Left ventricle myocardium inferior (tissue), 1 donor: ENCODE results near the gene IGFALS. TPM values are rescaled to one million over a fixed set of nuclear protein-coding genes. Genes with fewer than 3 reads are reported as not detected.

ENCODE experiments used
- DNase-seq: peaks from one replicate; pipeline ENCODE4 v3.0.0-alpha.2; 2020
- H3K27ac ChIP-seq: fragments of 200-600 bp; replicated peaks from 2 replicates; pipeline ENCODE4 v1.8.0; 2021
- H3K27me3 ChIP-seq: fragments of 200-600 bp; 2 replicates; pipeline ENCODE4 v1.8.0; 2021; ENCODE audit warnings: low read depth
- H3K36me3 ChIP-seq: fragments of 200-600 bp; 2 replicates; pipeline ENCODE4 v1.8.0; 2021
- H3K4me1 ChIP-seq: fragments of 200-600 bp; 2 replicates; pipeline ENCODE4 v1.8.0; 2021
- H3K4me3 ChIP-seq: fragments of 200-600 bp; 2 replicates; pipeline ENCODE4 v1.8.0; 2021; ENCODE audit warnings: mild to moderate bottlenecking, moderate library complexity
- H3K9me3 ChIP-seq: fragments of 200-600 bp; replicated peaks from 2 replicates; pipeline ENCODE4 v1.8.0; 2021
- intact Hi-C: fragments of 100-400 bp; cut with micrococcal nuclease; formaldehyde crosslinking; loops from one replicate; pipeline ENCODE4 v1.11.0; 2022
- total RNA-seq: library from RNA; stranded (reverse); fragmentation: NEBNext Ultra II Directional; extraction: Animal tissue kit (Norgen Biotek cat#: 25700); gene quantifications from one replicate; pipeline ENCODE4 v1.2.1, GENCODE V29; 2021
- TF ChIP-seq, protein P1 (sequence below): fragments of 200-600 bp; IDR thresholded peaks from 2 replicates; pipeline ENCODE4 v1.8.0; 2021; ENCODE audit warnings: antibody characterized with exemption, mild to moderate bottlenecking, borderline replicate concordance
- donor health status: DM: no; HTN: yes; CAD: no; lungs with severe emphysema.

The IGFALS gene
- total RNA-seq, 1 donor from 2014 or later: not detected

DNA sequence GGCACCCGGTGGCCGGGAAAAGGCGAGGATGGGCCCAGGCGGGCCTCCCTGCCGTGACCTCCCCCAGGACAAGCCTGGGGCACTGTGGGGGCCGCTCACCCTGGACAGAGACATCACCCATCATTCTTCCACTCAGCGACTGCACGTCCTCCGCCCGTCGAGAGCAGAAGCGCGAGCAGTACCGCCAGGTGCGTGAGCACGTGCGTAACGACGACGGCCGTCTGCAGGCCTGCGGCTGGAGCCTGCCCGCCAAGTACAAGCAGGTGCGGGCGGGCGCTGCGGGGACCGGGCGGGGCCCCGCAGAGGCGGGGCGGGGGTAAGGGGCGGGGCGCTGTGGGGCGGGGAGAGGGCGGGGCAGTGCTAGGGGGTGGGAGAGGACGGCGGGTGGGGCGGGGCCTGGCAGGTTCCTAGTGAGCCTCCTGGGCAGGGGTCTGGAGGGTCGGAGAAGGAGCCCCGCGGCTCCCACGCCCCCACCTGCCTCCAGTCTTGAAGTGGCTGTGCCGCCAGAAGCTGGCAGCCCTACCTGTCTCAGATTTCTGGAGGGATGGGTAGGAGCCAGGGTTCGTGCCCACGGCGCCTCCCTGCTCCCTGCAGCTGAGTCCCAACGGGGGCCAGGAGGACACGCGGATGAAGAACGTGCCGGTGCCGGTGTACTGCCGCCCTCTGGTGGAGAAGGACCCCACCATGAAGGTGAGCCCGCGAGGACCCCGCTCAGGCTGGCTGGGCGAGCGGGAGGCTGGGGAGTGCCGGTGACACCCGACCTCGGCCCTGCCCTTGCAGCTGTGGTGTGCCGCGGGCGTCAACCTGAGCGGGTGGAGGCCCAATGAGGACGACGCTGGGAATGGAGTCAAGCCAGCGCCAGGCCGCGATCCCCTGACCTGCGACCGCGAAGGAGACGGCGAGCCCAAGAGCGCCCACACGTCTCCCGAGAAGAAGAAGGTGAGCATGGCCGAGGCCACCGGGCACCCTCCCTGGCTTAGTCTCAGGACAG is 29.7 kb downstream of the IGFALS start:
- TF ChIP-seq, protein P1, sequence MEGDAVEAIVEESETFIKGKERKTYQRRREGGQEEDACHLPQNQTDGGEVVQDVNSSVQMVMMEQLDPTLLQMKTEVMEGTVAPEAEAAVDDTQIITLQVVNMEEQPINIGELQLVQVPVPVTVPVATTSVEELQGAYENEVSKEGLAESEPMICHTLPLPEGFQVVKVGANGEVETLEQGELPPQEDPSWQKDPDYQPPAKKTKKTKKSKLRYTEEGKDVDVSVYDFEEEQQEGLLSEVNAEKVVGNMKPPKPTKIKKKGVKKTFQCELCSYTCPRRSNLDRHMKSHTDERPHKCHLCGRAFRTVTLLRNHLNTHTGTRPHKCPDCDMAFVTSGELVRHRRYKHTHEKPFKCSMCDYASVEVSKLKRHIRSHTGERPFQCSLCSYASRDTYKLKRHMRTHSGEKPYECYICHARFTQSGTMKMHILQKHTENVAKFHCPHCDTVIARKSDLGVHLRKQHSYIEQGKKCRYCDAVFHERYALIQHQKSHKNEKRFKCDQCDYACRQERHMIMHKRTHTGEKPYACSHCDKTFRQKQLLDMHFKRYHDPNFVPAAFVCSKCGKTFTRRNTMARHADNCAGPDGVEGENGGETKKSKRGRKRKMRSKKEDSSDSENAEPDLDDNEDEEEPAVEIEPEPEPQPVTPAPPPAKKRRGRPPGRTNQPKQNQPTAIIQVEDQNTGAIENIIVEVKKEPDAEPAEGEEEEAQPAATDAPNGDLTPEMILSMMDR: peak; percentile 40
- DNase-seq: no peak

DNA sequence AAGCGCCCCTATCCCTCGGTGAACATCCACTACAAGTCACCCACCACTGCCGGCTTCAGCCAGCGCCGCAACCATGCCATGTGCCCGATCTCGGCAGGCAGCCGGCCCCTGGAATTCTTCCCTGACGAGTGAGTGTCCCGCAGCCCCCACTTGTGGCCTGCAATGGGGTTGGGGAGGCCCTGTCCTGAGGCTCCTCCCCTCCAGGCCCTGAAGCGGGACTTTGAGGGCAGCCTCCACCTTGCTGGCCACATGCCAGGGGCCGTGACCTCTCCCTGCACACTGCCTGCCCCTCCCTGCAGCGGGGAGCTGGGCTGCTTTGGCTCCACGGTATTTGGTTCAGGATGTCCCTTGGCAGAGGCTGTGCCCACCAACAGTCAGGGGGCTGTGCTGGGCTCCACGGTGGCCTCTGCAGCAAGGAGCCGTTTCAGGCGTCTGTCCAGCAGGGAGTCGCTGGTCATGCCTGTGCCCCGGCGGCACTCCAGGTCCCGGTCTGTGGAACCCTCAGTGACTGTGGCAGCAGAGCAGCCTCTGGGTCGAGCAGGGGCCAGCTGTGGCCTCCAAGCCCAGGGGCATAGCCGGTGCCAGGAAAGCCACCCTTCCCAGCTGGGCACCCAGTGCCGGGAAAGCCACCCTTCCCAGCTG is 30.5 kb downstream of the IGFALS start:
- Histone ChIP-seq H3K27me3 (no peaks in the 10 kb centered on the region), H3K36me3 (peaks cover 90% of the 10 kb centered on the region), H3K27ac (no peak overlapping the region), H3K9me3 (no peaks in the 10 kb centered on the region), H3K4me1 (no peaks in the 10 kb centered on the region), H3K4me3 (no peak overlapping the region)
- TF ChIP-seq, protein P1: no peak
- intact Hi-C loops: no loop called here
- peak; percentile 19 for DNase-seq

More for the DNA sequence above, 29.7 kb downstream of the IGFALS start:
- H3K27ac ChIP-seq: no peak overlapping the region
- H3K36me3 ChIP-seq: peaks cover 90% of the 10 kb centered on the region
- no peak overlapping the region for H3K4me3 ChIP-seq
- no peaks in the 10 kb centered on the region for H3K4me1 ChIP-seq
- intact Hi-C loops: no loop called here
- H3K9me3 ChIP-seq: no peaks in the 10 kb centered on the region
- H3K27me3 ChIP-seq: no peaks in the 10 kb centered on the region

GRCh38 chr16:1762196-1762878 is 31.2 kb downstream of the IGFALS start:
- intact Hi-C loops: no loop called here

GRCh38 chr16:1761751-1762150 is 31.8 kb downstream of the IGFALS start:
- peaks cover 89% of the 10 kb centered on the region for H3K36me3 ChIP-seq
- TF ChIP-seq, protein P1: no peak
- DNase-seq: no peak

More at GRCh38 chr16:1762196-1762878, 31.2 kb downstream of the IGFALS start:
- TF ChIP-seq, protein P1: no peak
- Histone ChIP-seq H3K36me3 (peaks cover 90% of the 10 kb centered on the region), H3K27me3 (no peaks in the 10 kb centered on the region), H3K4me1 (no peaks in the 10 kb centered on the region), H3K4me3 (no peak overlapping the region), H3K27ac (no peak overlapping the region), H3K9me3 (no peaks in the 10 kb centered on the region)
- DNase-seq: no peak

GRCh38 chr16:1760911-1761310 is 32.6 kb downstream of the IGFALS start:
- H3K4me1 ChIP-seq: no peaks in the 10 kb centered on the region
- H3K27ac ChIP-seq: no peak overlapping the region
- TF ChIP-seq, protein P1: no peak
- peaks cover 81% of the 10 kb centered on the region for H3K36me3 ChIP-seq
- no peak overlapping the region for H3K4me3 ChIP-seq
- H3K9me3 ChIP-seq: no peaks in the 10 kb centered on the region
- no peaks in the 10 kb centered on the region for H3K27me3 ChIP-seq
- DNase-seq: no peak
- intact Hi-C loops: no loop called here

More at GRCh38 chr16:1761751-1762150, 31.8 kb downstream of the IGFALS start:
- intact Hi-C loops: no loop called here
- Histone ChIP-seq H3K4me3 (no peak overlapping the region), H3K27me3 (no peaks in the 10 kb centered on the region), H3K4me1 (no peaks in the 10 kb centered on the region), H3K9me3 (no peaks in the 10 kb centered on the region), H3K27ac (no peak overlapping the region)
